Psoas muscle (tissue), 8 donors: Measurements from ENCODE around the gene ROR2. TPM values are rescaled to one million over a fixed set of nuclear protein-coding genes. Genes with fewer than 3 reads are reported as not detected.

Source experiments
- ATAC-seq, 4 donors: fragments of 200-7000 bp; cut with Tn5 transposase; one replicate each; pipeline ENCODE4 v1.9.1; 2020; ENCODE audit warnings: moderate library complexity in 3 of 4, mild to moderate bottlenecking in 2 of 4
- DNase-seq, 2 donors: peaks; one replicate each; pipeline ENCODE4 v3.0.0-alpha.2; 2020
- H3K27ac ChIP-seq: fragments of 200-600 bp; one replicate; pipeline ENCODE4 v1.8.0; 2022
- H3K27me3 ChIP-seq, 3 donors: fragments of 200-600 bp in 1 of 3; one replicate each; pipeline versions ENCODE4 v1.6.1 to v1.8.0; 2013 to 2022; ENCODE audit warnings: low read length in 2 of 3, mild to moderate bottlenecking in 2 of 3, moderate library complexity in 1 of 3; ENCODE audit not compliant: insufficient read depth in 3 of 3
- H3K36me3 ChIP-seq, 2 donors: fragments of 200-600 bp in 1 of 2; one replicate each; pipeline versions ENCODE4 v1.6.1 to v1.8.0; 2013 to 2022; ENCODE audit warnings: low read depth in 1 of 2, mild to moderate bottlenecking in 1 of 2, moderate library complexity in 1 of 2; ENCODE audit not compliant: insufficient read depth in 1 of 2
- H3K4me1 ChIP-seq: fragments of 200-600 bp; one replicate; pipeline ENCODE4 v1.8.0; 2022
- H3K4me3 ChIP-seq: fragments of 200-600 bp; one replicate; pipeline ENCODE4 v1.8.0; 2022; ENCODE audit warnings: mild to moderate bottlenecking
- H3K9me3 ChIP-seq: fragments of 200-600 bp; one replicate; pipeline ENCODE4 v1.8.0; 2022
- CTCF ChIP-seq: fragments of 200-600 bp; IDR thresholded peaks from one replicate; pipeline ENCODE4 v1.8.0; 2022; ENCODE audit warnings: antibody characterized with exemption
- WGBS, 3 donors: extraction: QIAGEN DNeasy Blood & Tissue Kit; methylation state at CpG; one replicate each; pipeline versions ENCODE4 v1.1.6 to v1.1.7; 2013; 5-methylcytosine and 5-hydroxymethylcytosine counted together
- intact Hi-C, 2 donors: fragments of 100-400 bp; cut with DNase I; formaldehyde crosslinking; loops; one replicate each; pipeline versions ENCODE4 v1.11.0 to v1.14.2; 2022
- polyA plus RNA-seq, 3 donors: library from polyadenylated mRNA; stranded (reverse); fragments of 200-250 nt; gene quantifications; one replicate each; pipeline ENCODE4 v1.2.3, GENCODE V29; 2013
- total RNA-seq, 4 donors: library from RNA; stranded (reverse); fragmentation: NEBNext Ultra II Directional in 2 of 4; extraction: Animal tissue kit (Norgen Biotek cat#: 25700) in 2 of 4; gene quantifications; one replicate each; pipeline versions ENCODE4 v1.2.1 to v1.2.4, GENCODE V29; 2021 to 2023
- donor health status: healthy with polysubstance abuse.
- donor health status: DM: no; HTN: no; CAD: no; lungs with moderate emphysema.
- donor health status: Bipolar disorder and iron deficiency.
- donor health status: healthy.
- donor health status: DM: yes; HTN: yes; CAD: no.
- donor health status: DM: no; HTN: no; CAD: no.
- donor health status: DM: no; HTN: no; CAD: no.
- donor health status: DM: yes; HTN: yes; CAD: no.

Gene ROR2
- total and polyA plus RNA-seq, 7 donors: 0.05 to 0.52 (median 0.15) TPM

DNA sequence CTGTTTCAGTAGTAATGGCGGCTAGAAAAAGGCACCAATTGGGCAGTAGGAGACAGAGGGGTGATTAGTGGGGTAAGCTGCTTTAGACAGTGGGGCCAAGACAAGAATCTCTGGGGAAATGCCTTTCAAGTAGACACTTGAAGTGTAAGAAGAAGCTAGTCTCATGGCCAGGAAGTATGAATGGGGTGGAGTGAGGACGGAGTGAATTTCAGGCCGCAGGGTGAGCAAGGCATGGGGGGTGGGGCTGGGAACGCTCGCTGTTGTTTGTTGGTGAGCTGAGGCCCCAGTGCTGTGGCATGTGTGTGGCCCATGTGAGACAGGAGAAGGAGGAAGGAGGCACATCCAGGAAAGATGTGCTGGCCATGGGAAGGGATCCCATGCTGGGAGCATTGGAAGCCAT, 377.2 kb downstream of the ROR2 start:
- intact Hi-C loops: no loop called here

GRCh38 chr9:91572044-91572443, 378.0 kb downstream of the ROR2 start:
- no peak for ATAC-seq
- no peak for TF ChIP-seq CTCF
- H3K27ac ChIP-seq: no peak overlapping the region
- no peaks in the 10 kb centered on the region for H3K4me1 ChIP-seq
- H3K36me3 ChIP-seq: no peaks in the 10 kb centered on the region
- WGBS, 3 donors: 26 to 27% (median 26%) methylated on average over 4 of the region's 4 CpGs
- intact Hi-C loops: no loop called here
- no peak for DNase-seq
- H3K9me3 ChIP-seq: no peaks in the 10 kb centered on the region
- H3K4me3 ChIP-seq: no peak overlapping the region
- peaks cover 0 to 17% (median 5%) of the 10 kb centered on the region in 3 donors for H3K27me3 ChIP-seq

More for the DNA sequence above, 377.2 kb downstream of the ROR2 start:
- no peak for DNase-seq
- no peak for TF ChIP-seq CTCF
- Histone ChIP-seq H3K4me1 (no peaks in the 10 kb centered on the region), H3K9me3 (no peaks in the 10 kb centered on the region), H3K4me3 (no peak overlapping the region), H3K36me3 (no peaks in the 10 kb centered on the region), H3K27ac (no peak overlapping the region), H3K27me3 (peaks cover 0 to 17% (median 5%) of the 10 kb centered on the region in 3 donors)
- no peak for ATAC-seq
- 79 to 91% (median 89%) methylated on average over 5 of the region's 5 CpGs for WGBS, 3 donors

- Histone ChIP-seq H3K36me3 (no peaks in the 10 kb centered on the region), H3K4me3 (no peak overlapping the region), H3K27ac (no peak overlapping the region), H3K27me3 (peaks cover 0 to 17% (median 5%) of the 10 kb centered on the region in 3 donors), H3K9me3 (no peaks in the 10 kb centered on the region), H3K4me1 (no peaks in the 10 kb centered on the region)
- no peak for DNase-seq
- ATAC-seq: no peak
- intact Hi-C loops: no loop called here
- TF ChIP-seq CTCF: no peak
These were observed 379.0 kb downstream of the ROR2 start for GRCh38 chr9:91571036-91571435.

DNA sequence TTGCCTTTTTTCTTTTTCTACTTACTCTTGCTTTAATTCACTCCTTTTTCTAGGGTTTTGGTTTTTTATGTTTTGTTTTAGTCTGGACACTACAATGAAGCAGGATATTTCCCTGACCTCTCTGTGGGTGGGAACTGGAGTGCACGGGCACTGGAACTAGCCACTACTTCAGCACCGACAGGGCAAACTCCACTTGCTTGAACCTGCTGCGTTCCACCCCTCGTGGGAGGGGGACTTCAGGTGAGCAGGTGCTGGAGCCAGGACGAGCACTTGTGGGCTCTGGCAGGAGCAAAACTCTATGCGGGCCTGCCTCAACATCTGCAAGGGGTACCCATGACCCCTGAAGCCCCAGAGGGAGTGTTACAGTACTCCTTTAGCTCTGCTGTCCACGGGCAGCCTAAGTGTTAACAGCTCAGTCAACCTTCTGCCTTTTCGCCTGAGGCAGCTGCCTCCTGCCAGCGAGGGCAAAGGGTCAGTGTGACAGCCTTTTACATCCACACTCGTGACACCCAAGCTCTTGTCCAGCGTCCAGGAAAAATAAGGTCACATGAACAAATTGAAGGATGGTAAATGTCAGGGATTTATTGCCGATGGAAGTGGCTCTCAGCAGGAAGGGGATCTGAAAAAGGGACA, 382.3 kb downstream of the ROR2 start:
- Histone ChIP-seq H3K36me3 (no peaks in the 10 kb centered on the region), H3K4me1 (no peaks in the 10 kb centered on the region), H3K27ac (no peak overlapping the region), H3K9me3 (no peaks in the 10 kb centered on the region), H3K4me3 (no peak overlapping the region), H3K27me3 (peaks cover 0 to 17% (median 5%) of the 10 kb centered on the region in 3 donors)
- 52 to 57% (median 55%) methylated on average over 12 of the region's 12 CpGs for WGBS, 3 donors
- no peak for TF ChIP-seq CTCF
- DNase-seq (no peak), ATAC-seq (no peak)
- intact Hi-C loops: no loop called here

GRCh38 chr9:91564081-91564670, 385.9 kb downstream of the ROR2 start:
- intact Hi-C loops: no loop called here
- DNase-seq (no peak), ATAC-seq (no peak)
- no peak overlapping the region for H3K4me3 ChIP-seq
- H3K36me3 ChIP-seq: no peaks in the 10 kb centered on the region
- no peak overlapping the region for H3K27ac ChIP-seq
- 42 to 49% (median 48%) methylated on average over 3 of the region's 3 CpGs for WGBS, 3 donors
- H3K27me3 ChIP-seq: peaks cover 0 to 5% (median 0%) of the 10 kb centered on the region in 3 donors
- no peaks in the 10 kb centered on the region for H3K9me3 ChIP-seq
- no peaks in the 10 kb centered on the region for H3K4me1 ChIP-seq
- TF ChIP-seq CTCF: no peak
